GM10266 (cell line): ENCODE results near the gene FAR2.

ENCODE experiments used
- DNase-seq: peaks from one replicate; pipeline ENCODE4 v3.0.0; 2012; ENCODE audit errors: extremely low spot score
- TF ChIP-seq, protein P1 (sequence below): IDR thresholded peaks from 2 replicates; pipeline ENCODE4 v1.5.1; 2012; ENCODE audit warnings: mild to moderate bottlenecking, low read depth; ENCODE audit not compliant: control insufficient read depth, insufficient read depth; ENCODE audit errors: missing control alignments

FAR2 gene

DNA sequence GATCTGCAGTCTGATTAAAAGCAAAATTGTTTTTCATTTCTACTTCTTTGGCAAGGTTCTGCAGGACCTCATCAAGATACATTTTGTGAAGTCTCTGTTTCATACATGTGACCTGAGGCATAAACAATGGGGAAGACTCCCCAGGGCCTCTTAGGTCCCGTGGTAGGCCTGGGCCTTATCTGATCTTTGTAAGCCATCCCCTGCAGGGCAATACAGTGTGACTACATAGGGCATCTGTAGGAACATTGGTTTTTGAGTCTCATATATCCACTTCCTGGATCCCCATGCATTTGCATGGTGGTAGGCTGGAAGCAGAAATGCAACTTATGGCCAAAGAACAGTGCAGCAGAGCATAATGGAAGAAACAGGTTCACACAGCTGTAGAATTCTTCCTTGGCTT is 6.0 kb downstream of the FAR2 start:
- TF ChIP-seq, protein P1, sequence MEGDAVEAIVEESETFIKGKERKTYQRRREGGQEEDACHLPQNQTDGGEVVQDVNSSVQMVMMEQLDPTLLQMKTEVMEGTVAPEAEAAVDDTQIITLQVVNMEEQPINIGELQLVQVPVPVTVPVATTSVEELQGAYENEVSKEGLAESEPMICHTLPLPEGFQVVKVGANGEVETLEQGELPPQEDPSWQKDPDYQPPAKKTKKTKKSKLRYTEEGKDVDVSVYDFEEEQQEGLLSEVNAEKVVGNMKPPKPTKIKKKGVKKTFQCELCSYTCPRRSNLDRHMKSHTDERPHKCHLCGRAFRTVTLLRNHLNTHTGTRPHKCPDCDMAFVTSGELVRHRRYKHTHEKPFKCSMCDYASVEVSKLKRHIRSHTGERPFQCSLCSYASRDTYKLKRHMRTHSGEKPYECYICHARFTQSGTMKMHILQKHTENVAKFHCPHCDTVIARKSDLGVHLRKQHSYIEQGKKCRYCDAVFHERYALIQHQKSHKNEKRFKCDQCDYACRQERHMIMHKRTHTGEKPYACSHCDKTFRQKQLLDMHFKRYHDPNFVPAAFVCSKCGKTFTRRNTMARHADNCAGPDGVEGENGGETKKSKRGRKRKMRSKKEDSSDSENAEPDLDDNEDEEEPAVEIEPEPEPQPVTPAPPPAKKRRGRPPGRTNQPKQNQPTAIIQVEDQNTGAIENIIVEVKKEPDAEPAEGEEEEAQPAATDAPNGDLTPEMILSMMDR, result no peak
- DNase-seq, result no peak

DNA sequence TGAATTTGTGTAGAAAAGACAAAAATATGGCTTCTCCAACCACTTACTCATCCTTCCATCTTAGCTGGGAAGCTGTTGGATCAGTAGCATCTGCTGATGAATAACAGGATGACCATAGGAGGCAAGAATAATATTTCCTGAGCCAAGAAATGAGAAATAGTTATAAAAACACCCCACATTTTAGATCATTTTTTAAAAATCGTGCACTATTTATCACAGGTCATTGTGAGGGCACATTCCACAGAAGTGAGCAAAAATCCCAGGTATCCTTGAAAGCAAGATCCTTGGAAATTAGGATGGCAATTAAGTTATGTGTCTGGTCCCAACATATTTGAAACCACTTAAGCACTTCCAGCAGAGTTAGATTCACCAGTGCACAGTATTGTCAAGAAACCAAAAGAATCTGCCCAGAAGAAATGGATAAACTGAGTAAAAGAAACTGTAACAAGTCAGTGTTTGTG is 8.4 kb downstream of the FAR2 start:
- DNase-seq, result no peak
- TF ChIP-seq, protein P1, result no peak

DNA sequence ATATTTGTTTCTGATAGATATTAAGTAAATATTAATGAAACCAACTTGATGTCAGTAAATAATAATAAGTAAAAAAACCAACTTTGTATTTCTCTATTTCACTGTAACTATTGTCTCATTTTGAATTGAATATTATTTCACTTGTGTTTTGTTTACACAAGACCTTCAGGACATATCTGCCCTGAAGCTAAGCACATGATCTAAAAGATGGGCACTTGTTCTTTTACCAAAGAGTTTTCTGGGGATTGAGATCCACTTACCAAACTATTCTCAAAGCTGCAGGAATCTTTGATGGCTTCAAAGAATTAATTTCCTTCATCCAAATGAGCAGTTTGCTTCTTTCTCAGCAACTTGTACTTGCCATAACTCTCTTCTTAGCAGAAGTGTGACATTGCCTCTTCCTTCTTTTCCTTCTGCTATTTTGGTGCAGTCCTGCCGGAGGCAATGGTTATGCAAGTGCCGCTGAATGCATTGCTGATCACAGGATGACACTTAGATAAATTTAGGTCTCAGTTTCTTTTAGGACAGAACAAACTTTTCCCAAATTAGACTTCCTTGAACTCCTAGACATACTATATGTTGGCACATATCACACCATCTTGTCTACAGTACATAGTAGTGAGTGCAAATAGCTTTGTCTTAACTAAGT is 9.2 kb downstream of the FAR2 start:
- TF ChIP-seq, protein P1, result no peak
- DNase-seq, result no peak

- no peak for DNase-seq
- TF ChIP-seq, protein P1, result no peak
Measured at GRCh38 chr12:29159661-29160060, 10.6 kb downstream of the FAR2 start.

- TF ChIP-seq, protein P1, result no peak
- no peak for DNase-seq
Measured at GRCh38 chr12:29160230-29160629, 11.2 kb downstream of the FAR2 start.

GRCh38 chr12:29163146-29163545 is 14.1 kb downstream of the FAR2 start:
- DNase-seq, result no peak
- TF ChIP-seq, protein P1, result no peak

- TF ChIP-seq, protein P1, result no peak
- peak; percentile 72 for DNase-seq
Measured at GRCh38 chr12:29164477-29165393, 15.7 kb downstream of the FAR2 start.
